CD14-positive monocyte (primary cell): ENCODE results near the gene FBXL16. TPM values are rescaled to one million over a fixed set of nuclear protein-coding genes. Genes with fewer than 3 reads are reported as not detected.
"Not testable (repeated sequence)": the region's sequence is repeated elsewhere in the genome, so short reads cannot be mapped to it uniquely, and the experiment has no call there.

ENCODE experiments used
- DNase-seq, 3 donors: peaks; one replicate each; pipeline ENCODE4 v3.0.0-alpha.2; 2011 to 2022
- H2AFZ ChIP-seq: 2 replicates; pipeline ENCODE4 v1.6.0; 2012; ENCODE audit warnings: mild to moderate bottlenecking, low read depth, low read length, inconsistent platforms; ENCODE audit not compliant: insufficient read depth, poor library complexity, severe bottlenecking
- H3K27ac ChIP-seq, 2 donors: 1 replicate in 1 of 2; 2 replicates in 1 of 2; pipeline ENCODE4 v1.5.1; 2012 to 2013; ENCODE audit warnings: low read length in 2 of 2, control low read depth in 1 of 2, inconsistent platforms in 1 of 2, low read depth in 1 of 2, mild to moderate bottlenecking in 1 of 2
- H3K27me3 ChIP-seq, 2 donors: one replicate each; pipeline versions ENCODE4 v1.6.0 to v1.6.1; 2011 to 2013; ENCODE audit warnings: low read length in 2 of 2; ENCODE audit not compliant: control insufficient read depth in 2 of 2, insufficient read depth in 2 of 2
- H3K36me3 ChIP-seq, 2 donors: replicated peaks in 1 of 2; 1 replicate in 1 of 2; 2 replicates in 1 of 2; pipeline versions ENCODE4 v1.5.1 to v1.6.1; 2012 to 2013; ENCODE audit warnings: low read length in 2 of 2, control low read depth in 1 of 2, inconsistent platforms in 1 of 2, mild to moderate bottlenecking in 1 of 2; ENCODE audit not compliant: insufficient read depth in 2 of 2, control insufficient read depth in 1 of 2
- H3K4me1 ChIP-seq, 2 donors: 1 replicate in 1 of 2; 2 replicates in 1 of 2; pipeline versions ENCODE4 v1.5.1 to v1.6.1; 2012 to 2013; ENCODE audit warnings: low read length in 2 of 2, control low read depth in 1 of 2, inconsistent platforms in 1 of 2, mild to moderate bottlenecking in 1 of 2, moderate library complexity in 1 of 2; ENCODE audit not compliant: insufficient read depth in 2 of 2, control insufficient read depth in 1 of 2
- H3K4me2 ChIP-seq: replicated peaks from 2 replicates; pipeline ENCODE3; 2012; ENCODE audit warnings: low read length, moderate library complexity, mild to moderate bottlenecking; ENCODE audit not compliant: poor library complexity, severe bottlenecking; ENCODE audit errors: extremely low read depth
- H3K4me3 ChIP-seq, 3 experiments: fragments of 200-600 bp in 1 of 3; sonication (generic) in 1 of 3; replicated peaks in 1 of 3; 1 replicate in 2 of 3; 2 replicates in 1 of 3; pipeline ENCODE4 v1.5.1; 2011 to 2013; ENCODE audit warnings: low read length in 3 of 3, mild to moderate bottlenecking in 3 of 3, control low read depth in 2 of 3, low read depth in 2 of 3, inconsistent platforms in 1 of 3, moderate library complexity in 1 of 3
- H3K79me2 ChIP-seq: 2 replicates; pipeline ENCODE4 v1.6.0; 2012; ENCODE audit warnings: mild to moderate bottlenecking, control low read depth, inconsistent platforms, low read length, moderate library complexity; ENCODE audit not compliant: insufficient read depth
- H3K9ac ChIP-seq: 2 replicates; pipeline ENCODE4 v1.6.0; 2017; ENCODE audit warnings: low read length, mild to moderate bottlenecking; ENCODE audit not compliant: insufficient read depth, poor library complexity, severe bottlenecking
- H3K9me3 ChIP-seq, 2 donors: replicated peaks in 1 of 2; 1 replicate in 1 of 2; 2 replicates in 1 of 2; pipeline versions ENCODE4 v1.5.1 to v1.6.1; 2012 to 2013; ENCODE audit warnings: low read length in 2 of 2, control low read depth in 1 of 2; ENCODE audit not compliant: control insufficient read depth in 1 of 2, insufficient read depth in 1 of 2
- H4K20me1 ChIP-seq: 2 replicates; pipeline ENCODE4 v1.6.0; 2012; ENCODE audit warnings: mild to moderate bottlenecking, low read length, control low read depth, moderate library complexity; ENCODE audit not compliant: insufficient read depth
- H3K27ac Mint-ChIP-seq, 7 donors: one replicate each; pipeline ENCODE4 v1.8.0; 2020; ENCODE audit warnings: mild to moderate bottlenecking in 7 of 7, mixed read lengths in 7 of 7, moderate library complexity in 6 of 7, inconsistent platforms in 2 of 7
- H3K27me3 Mint-ChIP-seq, 3 donors: one replicate each; pipeline ENCODE4 v1.8.0; 2021 to 2022; ENCODE audit warnings: low read depth in 3 of 3, mild to moderate bottlenecking in 3 of 3, mixed read lengths in 3 of 3, moderate library complexity in 3 of 3, inconsistent platforms in 1 of 3
- H3K36me3 Mint-ChIP-seq, 2 donors: one replicate each; pipeline ENCODE4 v1.8.0; 2020; ENCODE audit warnings: mixed read lengths in 2 of 2, inconsistent platforms in 1 of 2, mild to moderate bottlenecking in 1 of 2
- H3K4me1 Mint-ChIP-seq: one replicate; pipeline ENCODE4 v1.8.0; 2020; ENCODE audit warnings: mild to moderate bottlenecking, mixed read lengths
- H3K4me3 Mint-ChIP-seq, 2 donors: one replicate each; pipeline ENCODE4 v1.8.0; 2020; ENCODE audit warnings: mild to moderate bottlenecking in 2 of 2, mixed read lengths in 2 of 2, moderate library complexity in 1 of 2
- H3K9me3 Mint-ChIP-seq, 7 donors: one replicate each; pipeline ENCODE4 v1.8.0; 2020 to 2022; ENCODE audit warnings: mixed read lengths in 7 of 7, mild to moderate bottlenecking in 6 of 7, moderate library complexity in 6 of 7, inconsistent platforms in 2 of 7
- CTCF ChIP-seq: fragments of 200-600 bp; IDR thresholded peaks from one replicate; pipeline ENCODE4 v1.8.0; 2022; ENCODE audit warnings: antibody characterized with exemption, mild to moderate bottlenecking
- WGBS: methylation state at CpG from one replicate; pipeline ENCODE4 v1.1.5; 2013; ENCODE audit warnings: missing lambda C conversion rate; ENCODE audit not compliant: insufficient coverage; 5-methylcytosine and 5-hydroxymethylcytosine counted together
- intact Hi-C, 2 donors: fragments of 100-400 bp; cut with micrococcal nuclease; formaldehyde crosslinking; loops; one replicate each; pipeline versions ENCODE4 v1.15.0 to v1.15.1; 2023
- polyA plus RNA-seq, 3 donors: library from polyadenylated mRNA; depleted of rRNA in 1 of 3; unstranded in 2 of 3; stranded (reverse) in 1 of 3; fragments of 300-500 nt in 2 of 3; fragments of >200 nt in 1 of 3; fragmentation: Illumina TruSeq in 2 of 3; gene quantifications; 1 replicate in 2 of 3; 2 replicates in 1 of 3; pipeline ENCODE4 v1.2.3, GENCODE V29; 2012 to 2021

Gene FBXL16
- polyA plus RNA-seq, 3 donors = 0.28 to 1.0 (median 0.49) TPM

GRCh38 chr16:714079-714478 is 8.5 kb upstream of the FBXL16 start:
- H3K36me3 ChIP-seq = no peaks in the 10 kb centered on the region
- Mint-ChIP-seq H3K4me1 (peaks cover 8% of the 10 kb centered on the region), H3K4me3 (peak overlapping the region in 1 of 2 donors; percentile 67), H3K9me3 (peaks cover 0 to 7% (median 0%) of the 10 kb centered on the region in 7 donors), H3K36me3 (peaks cover 0 to 3% of the 10 kb centered on the region in 2 donors), H3K27me3 (peaks cover 43 to 75% (median 58%) of the 10 kb centered on the region in 3 donors), H3K27ac (no peak overlapping the region)
- intact Hi-C loops = no loop called here
- TF ChIP-seq CTCF = no peak
- H3K27ac ChIP-seq = no peak overlapping the region
- H3K9ac ChIP-seq = no peak overlapping the region
- no peak overlapping the region for H3K4me2 ChIP-seq
- DNase-seq = no peak
- no peaks in the 10 kb centered on the region for H4K20me1 ChIP-seq
- no peak overlapping the region for H2AFZ ChIP-seq
- no peaks in the 10 kb centered on the region for H3K79me2 ChIP-seq
- H3K27me3 ChIP-seq = peaks cover 11 to 72% of the 10 kb centered on the region in 2 donors
- 55% methylated on average over 11 of the region's 11 CpGs for WGBS
- H3K9me3 ChIP-seq = peaks cover 4 to 9% of the 10 kb centered on the region in 2 donors
- peaks cover 12 to 22% of the 10 kb centered on the region in 2 donors for H3K4me1 ChIP-seq
- H3K4me3 ChIP-seq = no peak overlapping the region

GRCh38 chr16:712740-713250 is 7.2 kb upstream of the FBXL16 start:
- Histone ChIP-seq H3K4me1 (peaks cover 12 to 22% of the 10 kb centered on the region in 2 donors), H3K27me3 (peaks cover 11 to 69% of the 10 kb centered on the region in 2 donors)
- Mint-ChIP-seq H3K4me3 (peak overlapping the region in 1 of 2 donors; percentile 66), H3K27me3 (peaks cover 44 to 75% (median 61%) of the 10 kb centered on the region in 3 donors), H3K27ac (peak overlapping the region in 1 of 7 donors; percentile 33)
- H3K36me3 ChIP-seq, intact Hi-C loops, H3K4me2 ChIP-seq, H3K9ac ChIP-seq, H3K4me3 ChIP-seq, H3K9me3 ChIP-seq, H3K9me3 Mint-ChIP-seq, H3K4me1 Mint-ChIP-seq, H4K20me1 ChIP-seq, H3K36me3 Mint-ChIP-seq, H3K27ac ChIP-seq, H2AFZ ChIP-seq, H3K79me2 ChIP-seq: not testable (repeated sequence)
- WGBS = 32% methylated on average over 7 of the region's 13 CpGs
- TF ChIP-seq CTCF = peak; percentile 41
- DNase-seq = peak; percentile 27 to 51 (median 30)
